ENCODE results near the gene NXT2. TPM values are rescaled to one million over a fixed set of nuclear protein-coding genes. Genes with fewer than 3 reads are reported as not detected.
A peak's percentile ranks its signal among the peaks of the same experiment; 100 is the strongest.
"Not testable (repeated sequence)": the region's sequence is repeated elsewhere in the genome, so short reads cannot be mapped to it uniquely, and the experiment has no call there.

NXT2 gene
- total RNA-seq, result 11.0 TPM

DNA sequence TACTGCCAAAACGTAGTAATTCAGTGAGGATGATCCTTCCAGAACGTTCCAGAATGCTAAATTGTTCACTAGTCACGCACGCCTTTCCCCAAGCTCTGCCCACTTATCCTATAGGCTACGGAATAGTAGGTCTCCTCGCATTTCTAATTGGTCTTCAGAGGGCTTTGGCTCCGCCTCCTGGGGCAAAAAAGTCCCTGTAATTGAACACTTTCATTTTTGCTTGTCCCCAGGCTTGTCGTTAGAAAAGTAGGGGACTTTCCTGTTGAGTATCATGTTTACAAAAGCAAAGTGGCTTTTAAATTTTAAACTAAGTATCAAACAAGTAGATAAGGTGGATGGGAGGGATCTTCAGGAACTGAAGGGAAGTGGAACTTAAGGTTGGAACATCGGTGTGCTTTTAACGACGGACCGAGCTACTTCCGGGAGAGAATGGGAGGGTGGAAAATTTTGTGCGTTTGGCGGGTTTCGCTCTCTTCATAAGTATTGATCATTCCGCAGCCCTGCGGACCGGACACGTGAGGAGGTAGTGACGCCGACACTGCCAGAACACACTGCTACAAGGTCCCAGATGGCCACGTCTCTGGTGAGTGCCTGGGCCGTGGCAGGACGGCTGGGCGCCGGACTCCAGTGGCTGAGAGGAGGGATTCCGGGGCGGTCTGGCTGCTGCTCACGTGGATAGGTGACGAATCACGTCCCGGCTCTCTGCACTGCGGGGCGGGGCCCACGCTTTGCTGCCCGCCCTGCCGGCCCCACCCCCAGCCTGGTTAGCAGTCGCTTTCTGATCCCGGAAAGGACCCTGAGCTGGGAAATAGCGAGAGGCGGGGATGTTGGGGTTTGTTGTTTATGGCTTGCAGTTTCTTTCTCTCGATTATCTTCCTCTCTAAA is at the start of gene NXT2:
TSS of gene NXT2 (plus strand) at position 406 of the 885 bp plus-strand sequence. CDS start at position 569, 163 bp downstream.
- peak; percentile 65 to 77 for DNase-seq (ENCODE audit: low spot score in 2 of 2)
- no peak for FAIRE-seq

DNA sequence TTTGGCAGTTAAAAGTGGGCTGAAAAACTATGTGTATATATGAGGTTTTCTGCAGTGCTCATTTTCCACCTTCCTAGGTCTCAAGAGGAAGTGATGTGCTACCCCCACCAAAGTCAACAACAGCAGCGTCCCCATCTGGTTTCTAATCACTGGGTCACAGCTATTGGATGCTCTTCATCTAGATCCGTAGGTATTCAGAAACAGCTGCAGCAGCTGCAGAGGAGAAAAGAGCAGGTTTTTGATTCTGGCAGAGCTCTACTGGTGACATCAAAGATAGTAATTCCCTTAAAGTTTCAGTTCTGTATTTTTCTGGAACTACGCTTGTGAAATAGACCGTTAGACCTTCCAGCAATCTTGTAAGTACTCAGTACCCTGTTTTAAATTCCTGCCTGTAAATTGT is 49.0 kb upstream of the NXT2 start:
- FAIRE-seq, result no peak

GRCh38 chrX:109489174-109489573 is 47.5 kb upstream of the NXT2 start:
- no peak for FAIRE-seq
- DNase-seq (ENCODE audit: low spot score in 2 of 2), result no peak

More for the DNA sequence above, 49.0 kb upstream of the NXT2 start:
- no peak for DNase-seq (ENCODE audit: low spot score in 2 of 2)

DNA sequence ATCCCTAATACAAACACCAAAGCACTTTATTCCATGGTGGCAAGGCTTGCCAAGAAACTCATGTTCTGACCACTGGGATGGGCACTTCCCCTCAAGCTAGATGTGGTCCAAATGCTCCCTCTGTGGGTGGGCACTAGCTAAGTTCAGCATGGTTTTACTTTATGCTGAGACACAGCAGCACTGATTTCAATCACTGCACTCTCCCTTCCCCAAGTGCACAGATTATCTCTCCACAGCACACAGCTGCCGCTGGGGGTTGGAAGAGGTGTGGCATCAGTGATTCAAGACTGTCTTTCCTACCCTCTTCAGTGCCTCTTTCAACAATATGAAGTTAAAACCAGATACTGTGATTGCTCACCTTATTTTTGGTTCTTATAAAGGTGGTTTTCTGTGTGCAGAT is 38.2 kb upstream of the NXT2 start:
- FAIRE-seq, result no peak
- no peak for DNase-seq (ENCODE audit: low spot score in 2 of 2)

- DNase-seq (ENCODE audit: low spot score in 2 of 2), result no peak
- no peak for FAIRE-seq
Observed at GRCh38 chrX:109501176-109501575, 35.5 kb upstream of the NXT2 start.

- FAIRE-seq, result no peak
- no peak for DNase-seq (ENCODE audit: low spot score in 2 of 2)
Observed at GRCh38 chrX:109508915-109509314, 27.7 kb upstream of the NXT2 start.

DNA sequence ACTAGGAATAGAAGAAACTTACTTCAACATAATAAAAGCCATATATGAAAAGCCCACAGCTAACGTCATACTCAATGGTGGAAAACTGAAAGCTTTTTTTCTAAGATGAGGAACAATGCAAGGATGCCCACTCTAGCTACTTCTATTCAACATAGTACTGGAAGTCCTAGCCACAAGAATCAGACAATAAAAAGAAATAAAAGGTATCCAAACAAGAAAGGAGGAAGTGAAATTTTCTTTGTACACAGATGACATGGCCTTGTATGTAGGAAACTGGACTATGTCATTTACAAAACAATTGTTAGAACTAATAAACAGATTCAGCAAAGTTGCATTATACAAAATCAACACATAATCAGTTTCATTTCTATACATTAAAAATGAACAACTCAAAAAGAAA is 25.5 kb upstream of the NXT2 start:
- DNase-seq (ENCODE audit: low spot score in 2 of 2), result no peak
- FAIRE-seq, result no peak

- FAIRE-seq, result no peak
- no peak for DNase-seq (ENCODE audit: low spot score in 2 of 2)
Observed at GRCh38 chrX:109519001-109519400, 17.6 kb upstream of the NXT2 start.

DNA sequence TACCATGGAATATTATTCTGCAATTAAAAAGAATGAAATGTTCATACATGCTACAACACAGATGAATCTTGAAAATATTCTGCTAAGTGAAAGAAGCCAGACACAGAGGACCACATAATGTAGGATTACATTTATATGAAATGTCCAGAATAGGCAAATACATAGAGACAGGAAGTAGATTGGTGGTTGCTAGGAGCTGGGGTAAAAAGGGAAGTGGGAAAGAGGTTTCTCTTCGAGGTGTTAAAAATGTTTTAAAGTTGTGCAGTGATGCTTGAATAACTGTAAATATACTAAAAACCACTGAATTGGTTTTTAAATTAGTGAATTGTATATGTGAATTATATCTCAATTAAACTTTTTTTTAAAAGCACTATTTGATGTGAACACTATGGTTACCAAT is 3.6 kb upstream of the NXT2 start:
- DNase-seq (ENCODE audit: low spot score in 2 of 2) (no peak), FAIRE-seq (no peak)

DNA sequence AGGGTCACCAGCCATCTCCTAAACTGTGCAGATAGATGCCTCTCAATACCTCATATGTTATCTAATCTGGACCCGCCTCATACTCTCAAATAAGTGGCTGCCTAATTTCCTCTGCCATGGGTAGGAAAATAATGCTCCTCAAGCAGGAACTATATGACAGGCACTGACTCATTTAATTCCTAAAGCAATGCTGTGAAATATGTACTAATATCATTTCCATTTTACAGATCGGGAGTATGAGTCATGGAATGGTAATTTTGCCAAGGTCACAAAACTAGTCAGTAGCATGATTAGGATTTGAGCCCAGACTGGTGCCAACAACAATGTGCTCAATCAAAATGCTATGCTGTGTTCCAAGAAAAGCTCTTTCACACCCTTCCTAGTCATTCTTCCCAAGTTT is 3.0 kb upstream of the NXT2 start:
- FAIRE-seq, result no peak

DNA sequence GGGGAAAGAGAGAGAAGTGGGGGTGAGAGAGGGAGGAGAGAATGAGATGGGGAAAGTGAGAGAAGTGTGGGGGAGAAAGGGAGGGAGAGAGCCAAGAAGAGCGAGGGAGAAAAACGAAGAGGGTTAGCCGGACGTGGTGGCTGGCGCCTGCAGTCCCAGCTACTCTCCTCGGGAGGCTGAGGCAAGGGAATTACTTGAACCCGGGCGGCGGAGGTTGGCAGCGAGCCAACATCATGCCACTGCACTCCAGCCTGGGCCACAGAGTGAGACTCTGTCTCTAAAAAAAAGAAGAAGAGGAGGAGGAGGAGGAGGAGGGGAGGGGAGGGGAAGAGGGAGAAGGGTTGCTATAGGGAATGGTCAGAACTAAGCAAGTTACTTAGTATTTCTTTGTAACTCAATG is 1.7 kb upstream of the NXT2 start:
- DNase-seq (ENCODE audit: low spot score in 2 of 2) (no peak), FAIRE-seq (no peak)

More for the DNA sequence above, 3.0 kb upstream of the NXT2 start:
- no peak for DNase-seq (ENCODE audit: low spot score in 2 of 2)

GRCh38 chrX:109535578-109535977 is 1.1 kb upstream of the NXT2 start:
- no peak for FAIRE-seq

GRCh38 chrX:109537324-109537665 is 651 bp downstream of the NXT2 start:
- FAIRE-seq (no peak), DNase-seq (ENCODE audit: low spot score in 2 of 2) (no peak)

More at GRCh38 chrX:109535578-109535977, 1.1 kb upstream of the NXT2 start:
- no peak for DNase-seq (ENCODE audit: low spot score in 2 of 2)

- FAIRE-seq; DNase-seq (ENCODE audit: low spot score in 2 of 2): not testable (repeated sequence)
Observed at GRCh38 chrX:109539007-109539406, 2.4 kb downstream of the NXT2 start.

GRCh38 chrX:109553862-109554261 is 17.2 kb downstream of the NXT2 start:
- FAIRE-seq, result no peak
- no peak for DNase-seq (ENCODE audit: low spot score in 2 of 2)

DNA sequence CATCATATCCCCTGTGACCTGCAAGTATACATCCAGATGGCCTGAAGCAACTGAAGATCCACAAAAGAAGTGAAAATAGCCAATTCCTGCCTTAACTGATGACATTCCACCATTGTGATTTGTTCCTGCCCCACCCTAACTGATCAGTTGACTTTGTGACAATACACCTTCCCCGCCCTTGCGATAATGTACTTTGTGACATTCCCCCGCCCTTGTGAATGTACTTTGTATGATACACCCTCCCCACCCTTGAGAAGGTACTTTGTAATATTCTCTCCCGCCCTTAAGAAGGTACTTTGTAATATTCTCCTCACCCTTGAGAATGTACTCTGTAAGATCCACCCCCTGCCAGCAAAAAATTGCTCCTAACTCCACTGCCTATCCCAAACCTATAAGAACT is 39.4 kb downstream of the NXT2 start:
- not testable (repeated sequence) for FAIRE-seq; DNase-seq (ENCODE audit: low spot score in 2 of 2)

DNA sequence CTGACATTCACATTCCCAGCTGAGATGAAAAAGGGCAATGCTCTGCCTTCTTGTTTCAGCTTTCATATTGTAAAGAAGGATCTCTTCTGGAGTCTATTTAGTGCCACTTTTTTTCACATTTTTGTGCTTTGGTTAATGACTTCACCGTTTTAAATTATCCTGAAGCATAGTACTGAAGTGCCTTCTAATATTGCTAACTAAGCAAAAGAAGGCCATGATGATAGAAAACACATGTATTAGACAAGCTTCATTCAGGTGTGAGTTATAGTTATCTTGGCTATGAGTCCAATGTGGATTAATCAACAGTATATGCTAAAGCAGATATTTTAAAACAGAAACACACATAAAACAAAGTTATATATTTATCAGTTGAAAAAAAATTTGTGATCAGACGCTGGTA is 40.4 kb downstream of the NXT2 start:
- FAIRE-seq, result no peak
- DNase-seq (ENCODE audit: low spot score in 2 of 2), result no peak

DNA sequence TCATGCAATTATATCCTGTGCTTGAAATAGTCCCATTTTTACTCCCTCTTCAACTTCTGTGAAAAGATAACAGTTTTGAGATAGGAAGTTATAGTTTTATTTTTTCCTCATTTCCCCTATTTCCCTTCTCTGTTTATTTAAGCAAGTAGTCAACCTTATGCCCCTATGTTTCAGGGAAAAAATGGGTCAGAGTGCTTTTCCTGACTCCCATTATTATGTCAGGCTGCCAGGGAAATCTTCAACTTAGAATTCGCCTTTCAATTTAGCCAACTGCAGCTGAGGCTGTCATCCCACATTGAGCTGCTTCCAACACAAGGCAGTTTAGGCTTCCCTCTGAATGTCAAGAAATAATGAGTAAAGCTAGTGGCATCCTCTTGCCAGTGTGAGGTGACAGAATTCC is 42.3 kb downstream of the NXT2 start:
- DNase-seq (ENCODE audit: low spot score in 2 of 2) (no peak), FAIRE-seq (no peak)

GRCh38 chrX:109585488-109585887 is 48.8 kb downstream of the NXT2 start:
- FAIRE-seq (no peak), DNase-seq (ENCODE audit: low spot score in 2 of 2) (no peak)

- DNase-seq (ENCODE audit: low spot score in 2 of 2) (no peak), FAIRE-seq (no peak)
Observed at GRCh38 chrX:109590176-109590575, 53.5 kb downstream of the NXT2 start.
